Gastrocnemius medialis (tissue), 4 donors: Measurements from ENCODE around the gene NELL2.

Experiments
- POLR2A ChIP-seq, 2 donors: fragments of 450-650 bp; IDR thresholded peaks; one replicate each; pipeline ENCODE4 v1.6.1; 2017; ENCODE audit warnings: antibody characterized with exemption in 2 of 2, mild to moderate bottlenecking in 2 of 2, moderate library complexity in 2 of 2
- TF ChIP-seq, protein P1 (sequence below), 5 experiments: fragments of 450-650 bp in 3 of 5; fragments of 200-600 bp in 2 of 5; sonication (generic) in 2 of 5; IDR thresholded peaks in 4 of 5; conservative IDR thresholded peaks in 1 of 5; 1 replicate in 4 of 5; 2 replicates in 1 of 5; pipeline ENCODE4 v1.5.1; 2016 to 2019; ENCODE audit warnings: antibody characterized with exemption in 5 of 5, mild to moderate bottlenecking in 3 of 5, moderate library complexity in 3 of 5

DNA sequence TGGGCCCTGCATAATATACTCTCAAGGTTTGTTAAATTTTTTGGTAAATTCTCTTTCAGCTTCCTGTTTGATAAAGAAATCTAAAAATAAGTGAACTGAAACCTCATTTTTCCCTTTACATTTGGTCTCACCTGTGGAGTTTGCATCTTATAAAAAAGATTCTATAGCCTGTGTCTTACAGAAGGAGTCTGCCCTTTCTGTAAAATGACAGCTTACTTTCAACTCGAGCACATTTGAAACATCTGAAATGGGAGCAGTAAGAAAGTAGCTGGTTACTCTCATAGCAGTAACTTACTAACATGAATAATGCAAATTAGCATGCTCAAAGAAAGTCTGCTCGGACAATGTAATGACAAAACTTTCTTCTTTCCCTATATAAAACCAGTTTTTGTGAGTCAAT lies 155.8 kb downstream of the NELL2 start:
- no peak for TF ChIP-seq POLR2A (IDR thresholded peaks at IDR 0.05)
- TF ChIP-seq, protein P1, sequence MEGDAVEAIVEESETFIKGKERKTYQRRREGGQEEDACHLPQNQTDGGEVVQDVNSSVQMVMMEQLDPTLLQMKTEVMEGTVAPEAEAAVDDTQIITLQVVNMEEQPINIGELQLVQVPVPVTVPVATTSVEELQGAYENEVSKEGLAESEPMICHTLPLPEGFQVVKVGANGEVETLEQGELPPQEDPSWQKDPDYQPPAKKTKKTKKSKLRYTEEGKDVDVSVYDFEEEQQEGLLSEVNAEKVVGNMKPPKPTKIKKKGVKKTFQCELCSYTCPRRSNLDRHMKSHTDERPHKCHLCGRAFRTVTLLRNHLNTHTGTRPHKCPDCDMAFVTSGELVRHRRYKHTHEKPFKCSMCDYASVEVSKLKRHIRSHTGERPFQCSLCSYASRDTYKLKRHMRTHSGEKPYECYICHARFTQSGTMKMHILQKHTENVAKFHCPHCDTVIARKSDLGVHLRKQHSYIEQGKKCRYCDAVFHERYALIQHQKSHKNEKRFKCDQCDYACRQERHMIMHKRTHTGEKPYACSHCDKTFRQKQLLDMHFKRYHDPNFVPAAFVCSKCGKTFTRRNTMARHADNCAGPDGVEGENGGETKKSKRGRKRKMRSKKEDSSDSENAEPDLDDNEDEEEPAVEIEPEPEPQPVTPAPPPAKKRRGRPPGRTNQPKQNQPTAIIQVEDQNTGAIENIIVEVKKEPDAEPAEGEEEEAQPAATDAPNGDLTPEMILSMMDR (IDR thresholded peaks at IDR 0.05 in 4 of 5, conservative IDR thresholded peaks at IDR 0.05 in 1 of 5): no peak
